Measurements from ENCODE around the gene EIF1.
"Not testable (repeated sequence)": the region's sequence is repeated elsewhere in the genome, so short reads cannot be mapped to it uniquely, and the experiment has no call there.

The EIF1 gene

GRCh38 chr17:41688641-41689496 lies at the start of gene EIF1:
TSS of gene EIF1 (plus strand) at chr17:41688885. CDS start at chr17:41689039, 154 bp downstream.
- peak; percentile 100 for DNase-seq (ENCODE audit: low read depth)

- DNase-seq (ENCODE audit: low read depth) = no peak
These were observed 49.7 kb upstream of the EIF1 start for GRCh38 chr17:41638941-41639340.

GRCh38 chr17:41639492-41640473 lies 48.9 kb upstream of the EIF1 start:
- DNase-seq (ENCODE audit: low read depth) = no peak

- DNase-seq (ENCODE audit: low read depth) = not testable (repeated sequence)
These were observed 48.1 kb upstream of the EIF1 start for GRCh38 chr17:41640596-41640995.

- no peak for DNase-seq (ENCODE audit: low read depth)
These were observed 46.2 kb upstream of the EIF1 start for GRCh38 chr17:41642252-41643156.

- DNase-seq (ENCODE audit: low read depth) = no peak
These were observed 41.5 kb upstream of the EIF1 start for GRCh38 chr17:41647038-41647813.

- DNase-seq (ENCODE audit: low read depth) = peak; percentile 90
These were observed 40.7 kb upstream of the EIF1 start for GRCh38 chr17:41647940-41648410.

GRCh38 chr17:41648411-41649195 lies 40.1 kb upstream of the EIF1 start:
- peak; percentile 75 for DNase-seq (ENCODE audit: low read depth)

GRCh38 chr17:41649923-41650519 lies 38.7 kb upstream of the EIF1 start:
- DNase-seq (ENCODE audit: low read depth) = no peak

- DNase-seq (ENCODE audit: low read depth) = no peak
These were observed 37.7 kb upstream of the EIF1 start for GRCh38 chr17:41650794-41651624.

GRCh38 chr17:41651625-41652460 lies 36.8 kb upstream of the EIF1 start:
- DNase-seq (ENCODE audit: low read depth) = no peak

- DNase-seq (ENCODE audit: low read depth) = no peak
These were observed 36.2 kb upstream of the EIF1 start for GRCh38 chr17:41652461-41652970.

- no peak for DNase-seq (ENCODE audit: low read depth)
These were observed 35.3 kb upstream of the EIF1 start for GRCh38 chr17:41653421-41653820.

GRCh38 chr17:41653892-41654677 lies 34.6 kb upstream of the EIF1 start:
- no peak for DNase-seq (ENCODE audit: low read depth)

- DNase-seq (ENCODE audit: low read depth) = no peak
These were observed 33.7 kb upstream of the EIF1 start for GRCh38 chr17:41654678-41655607.

Data from stimulated activated CD8-positive, alpha-beta memory T cell treated with anti-CD3 and anti-CD28 coated beads, Interleukin-7, amount 100 ng/mL, for 24 hours (primary cell).